Stimulated activated naive CD8-positive, alpha-beta T cell treated with anti-CD3 and anti-CD28 coated beads, Interleukin-15, amount 100 ng/mL, for 72 hours (primary cell): ENCODE data around the gene PSMD10.

Source experiments
- ATAC-seq: fragments of 150-1000 bp; cut with Tn5 transposase; 2 replicates; pipeline ENCODE4 v1.10.0; 2021; ENCODE audit warnings: mild to moderate bottlenecking, moderate library complexity
- DNase-seq, 2 donors: peaks; one replicate each; pipeline ENCODE4 v3.0.0; 2021 to 2022
- H3K27ac Mint-ChIP-seq, 2 donors: one replicate each; pipeline ENCODE4 v1.8.0; 2022; ENCODE audit warnings: mild to moderate bottlenecking in 2 of 2, mixed read lengths in 2 of 2, moderate library complexity in 2 of 2
- H3K27me3 Mint-ChIP-seq: one replicate; pipeline ENCODE4 v1.8.0; 2022; ENCODE audit warnings: mixed read lengths
- H3K4me1 Mint-ChIP-seq: one replicate; pipeline ENCODE4 v1.8.0; 2022; ENCODE audit warnings: mild to moderate bottlenecking, mixed read lengths
- H3K4me3 Mint-ChIP-seq, 2 donors: one replicate each; pipeline ENCODE4 v1.8.0; 2022; ENCODE audit warnings: mild to moderate bottlenecking in 2 of 2, mixed read lengths in 2 of 2, moderate library complexity in 1 of 2
- H3K9me3 Mint-ChIP-seq, 2 donors: one replicate each; pipeline ENCODE4 v1.8.0; 2022; ENCODE audit warnings: mixed read lengths in 2 of 2

The PSMD10 gene

DNA sequence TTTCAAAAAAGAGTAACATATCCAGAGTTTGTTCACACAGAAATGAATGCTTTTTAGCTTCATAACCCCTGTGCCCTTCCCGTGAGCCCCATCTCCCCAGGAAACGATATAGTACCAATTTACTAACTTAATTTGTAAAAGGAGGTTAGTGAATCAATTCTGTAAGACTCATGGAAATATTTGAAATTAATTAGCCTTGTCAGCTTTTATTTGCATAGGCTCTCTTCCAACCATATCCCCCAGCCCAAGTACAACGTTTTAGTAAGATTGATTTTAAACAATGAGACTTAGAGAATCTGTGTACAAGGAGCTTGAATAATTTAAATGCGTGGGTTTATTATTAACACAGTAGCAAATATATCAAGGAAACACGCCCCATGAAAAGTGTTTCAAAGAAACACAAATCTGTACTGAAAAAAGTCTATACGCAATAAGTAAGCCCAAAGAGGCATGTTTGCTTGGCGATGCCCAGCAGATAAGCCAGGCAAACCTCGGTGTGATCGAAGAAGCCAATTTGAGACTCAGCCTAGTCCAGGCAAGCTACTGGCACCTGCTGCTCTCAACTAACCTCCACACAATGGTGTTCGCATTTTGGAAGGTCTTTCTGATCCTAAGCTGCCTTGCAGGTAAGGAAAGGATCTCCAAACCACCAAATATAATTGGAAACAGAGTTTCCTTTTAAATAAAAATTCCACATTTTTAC, 46.6 kb downstream of the PSMD10 start, which contains the start of gene VSIG1:
Gene VSIG1, plus strand, starts transcription at position 512 of the 703 bp plus-strand sequence. Its CDS starts 66 bp downstream, at position 578.
- H3K4me1 Mint-ChIP-seq = no peaks in the 10 kb centered on the region
- H3K4me3 Mint-ChIP-seq = no peak within 1 kb of the TSS
- no peaks in the 10 kb centered on the region for H3K9me3 Mint-ChIP-seq
- DNase-seq = no peak
- no peak within 1 kb of the TSS for H3K27ac Mint-ChIP-seq
- no peaks in the 10 kb centered on the region for H3K27me3 Mint-ChIP-seq
- ATAC-seq = no peak

DNA sequence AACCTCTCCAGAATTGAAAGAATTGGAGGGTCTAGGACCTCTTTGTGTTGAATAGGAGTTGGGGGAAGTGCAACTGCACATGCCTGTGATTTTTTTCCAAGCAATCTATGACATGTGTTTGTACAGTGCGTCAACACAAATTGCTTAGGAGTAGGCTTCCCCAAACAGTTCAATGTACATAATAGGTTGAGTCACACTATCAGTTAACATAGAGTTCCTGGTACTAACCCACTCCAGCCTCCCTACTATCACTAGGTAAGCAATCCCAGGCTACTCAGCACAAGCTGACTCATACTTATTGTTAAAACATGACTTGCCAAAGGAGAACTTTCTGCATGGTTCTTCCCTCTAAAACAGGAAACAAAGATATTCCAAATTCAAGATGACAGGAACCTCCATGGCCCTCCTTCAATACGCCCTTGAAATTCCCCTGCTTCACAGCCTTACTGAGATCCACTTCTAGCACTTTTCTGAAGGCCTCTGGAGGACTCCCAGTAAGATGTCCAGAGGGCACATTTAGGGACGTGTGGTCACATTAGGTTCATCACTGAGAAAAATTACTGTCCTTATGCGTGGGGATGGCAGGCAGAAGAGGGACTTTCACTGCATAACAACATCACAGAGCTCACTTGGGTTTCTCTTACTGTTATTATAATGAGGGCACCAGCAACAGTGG, 54.9 kb downstream of the PSMD10 start:
- no peak overlapping the region for H3K27ac Mint-ChIP-seq
- H3K4me3 Mint-ChIP-seq = no peak overlapping the region
- no peak for ATAC-seq
- H3K27me3 Mint-ChIP-seq = no peaks in the 10 kb centered on the region
- H3K4me1 Mint-ChIP-seq = peaks cover 35% of the 10 kb centered on the region
- no peaks in the 10 kb centered on the region for H3K9me3 Mint-ChIP-seq
- DNase-seq = no peak

DNA sequence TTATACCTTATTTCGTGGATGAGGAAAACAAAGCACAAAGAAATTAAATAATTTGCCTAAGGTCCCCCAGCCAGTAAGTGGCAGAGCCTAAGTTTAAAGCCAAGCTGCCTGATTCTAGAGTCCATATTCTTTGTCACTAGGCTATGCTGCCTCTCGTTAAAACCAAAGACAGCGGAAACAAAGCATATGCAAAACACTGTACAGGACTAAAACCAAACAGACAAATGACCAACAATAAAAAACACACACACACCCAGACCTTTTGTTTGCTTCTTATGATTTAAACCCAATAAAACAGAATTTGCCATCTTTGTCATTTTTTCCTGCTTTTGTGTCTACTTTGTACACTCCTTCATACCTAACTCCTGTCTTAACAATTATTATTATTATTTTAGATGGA, 56.6 kb downstream of the PSMD10 start:
- Mint-ChIP-seq H3K9me3 (no peaks in the 10 kb centered on the region), H3K4me1 (peaks cover 50% of the 10 kb centered on the region), H3K27ac (no peak overlapping the region), H3K4me3 (no peak overlapping the region), H3K27me3 (no peaks in the 10 kb centered on the region)
- DNase-seq = no peak
- ATAC-seq = no peak
